HG02763 (cell line): Measurements from ENCODE around the gene CDH15.
A peak's percentile ranks its signal among the peaks of the same experiment; 100 is the strongest.

Source experiments
- ATAC-seq: cut with Tn5 transposase; IDR thresholded peaks from one replicate; pipeline ENCODE4 v1.9.1; 2021; ENCODE audit warnings: mild to moderate bottlenecking, moderate library complexity; ENCODE audit not compliant: unreplicated experiment

Gene CDH15

DNA sequence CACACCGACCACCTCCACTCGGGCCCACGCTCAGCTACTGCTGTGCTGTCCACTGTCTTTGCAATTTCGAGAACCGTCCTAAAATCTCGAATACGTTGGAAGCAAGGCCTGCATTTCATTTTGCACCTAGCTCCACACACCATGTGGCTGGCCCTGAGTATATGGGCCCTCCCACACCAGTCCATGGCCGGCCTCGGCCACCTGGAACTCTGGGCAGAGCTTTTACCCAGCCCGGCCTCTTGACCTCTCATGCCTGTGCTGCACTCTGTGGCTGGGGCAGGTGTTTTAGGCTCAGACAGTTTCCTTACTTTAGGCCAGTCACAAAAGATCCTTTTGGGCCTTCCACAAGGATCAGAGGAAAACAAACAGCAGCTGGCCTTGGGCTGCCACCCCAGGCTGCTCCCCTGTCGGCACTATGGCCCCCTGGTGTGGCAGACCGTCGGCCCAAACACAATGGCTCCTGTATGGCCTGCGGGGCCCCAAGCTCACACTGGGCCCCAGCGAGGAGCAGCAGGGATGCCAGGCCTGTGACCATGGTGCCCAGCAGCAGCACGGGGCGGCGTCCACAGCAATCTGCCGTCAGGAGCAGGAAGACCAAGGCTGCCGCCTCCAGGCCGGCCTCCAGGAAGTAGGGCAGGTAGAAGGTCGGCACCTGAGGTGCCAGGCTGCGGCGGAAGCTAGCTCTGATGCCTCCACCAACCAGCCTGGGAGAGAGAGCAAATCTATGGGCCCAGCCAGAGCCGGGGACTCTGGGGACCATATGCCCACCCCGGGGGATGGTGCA, 26.3 kb downstream of the CDH15 start:
- ATAC-seq: no peak

DNA sequence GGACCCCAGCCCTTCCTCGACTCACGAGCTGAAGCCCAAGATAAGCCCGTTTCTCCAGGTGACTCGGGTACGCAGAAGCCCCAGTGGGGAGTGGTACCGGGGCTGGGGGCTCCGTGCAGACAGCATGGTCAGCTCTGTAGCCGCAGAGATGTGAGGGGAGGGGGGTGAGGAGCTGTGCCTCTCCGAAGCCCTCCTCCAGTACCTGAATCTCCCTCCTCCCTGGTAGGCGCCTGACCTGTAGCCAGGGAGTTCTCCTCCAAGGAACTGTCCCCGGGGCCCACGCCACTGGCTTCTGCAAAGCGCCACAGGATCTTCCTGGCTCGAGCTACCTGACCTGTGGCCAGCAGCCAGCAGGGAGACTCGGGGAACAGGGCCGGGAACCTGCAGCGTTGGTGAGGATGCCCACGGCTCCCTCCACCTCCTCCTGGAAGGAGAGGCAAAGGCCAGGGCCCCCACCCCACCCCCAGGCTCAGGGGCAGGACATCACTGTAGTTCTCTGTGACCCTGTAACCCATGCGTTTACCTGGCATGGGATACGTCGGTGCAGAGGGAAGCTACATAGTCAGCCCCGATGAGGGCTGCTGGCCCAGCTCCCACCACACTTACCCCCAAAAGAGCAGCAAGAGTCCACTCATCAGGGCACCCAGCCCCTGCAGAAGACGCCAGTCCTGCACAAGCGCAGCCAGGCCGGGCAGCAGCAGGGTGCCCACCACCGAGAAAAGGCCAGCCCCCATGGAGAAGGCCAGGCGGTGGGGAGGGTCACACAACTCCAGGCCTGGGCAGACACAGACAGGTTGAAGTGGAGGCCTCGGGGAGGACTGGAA, 27.1 kb downstream of the CDH15 start:
- no peak for ATAC-seq

DNA sequence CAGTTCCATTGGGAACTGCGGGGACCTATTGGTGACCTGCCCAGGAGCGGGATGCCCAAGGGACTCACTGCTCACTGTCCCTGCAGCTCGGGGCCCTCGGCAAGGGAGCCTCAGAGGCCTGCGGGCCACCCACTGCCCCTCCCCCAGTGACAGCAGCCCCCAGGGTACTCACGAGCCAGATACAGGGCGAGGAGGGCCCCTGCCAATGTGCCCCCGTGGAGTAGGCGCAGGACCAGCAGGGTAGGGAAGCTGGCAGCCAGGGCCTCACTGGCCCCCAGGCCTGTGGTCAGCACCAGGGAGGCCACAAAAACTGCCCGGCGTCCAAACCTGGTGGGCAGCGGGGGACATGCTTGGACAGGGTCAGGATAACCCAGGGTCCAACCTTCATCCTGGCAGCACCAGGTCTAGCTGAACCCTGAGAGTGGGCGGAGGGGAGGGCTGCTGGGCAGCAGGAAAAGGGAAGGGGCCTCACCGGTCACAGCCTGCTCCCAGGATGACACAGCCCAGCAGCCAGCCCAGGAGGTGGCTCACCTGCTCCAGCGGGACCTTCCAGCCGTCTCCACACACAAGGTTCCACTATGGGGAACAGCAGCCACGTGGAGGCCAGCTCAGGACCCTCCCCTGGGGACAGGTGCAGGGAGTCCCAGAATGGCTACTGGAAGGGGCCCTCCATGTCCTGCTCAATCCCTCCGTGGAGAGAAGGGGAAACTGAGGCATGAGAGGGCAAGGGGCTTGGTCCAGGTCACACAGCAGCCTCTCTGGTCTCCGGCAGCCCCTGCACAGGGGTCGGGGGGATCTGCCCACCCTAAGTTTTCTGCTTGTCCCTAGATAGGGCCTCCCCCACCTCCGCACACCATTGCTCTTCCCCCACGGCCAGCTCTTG, 27.9 kb downstream of the CDH15 start:
- no peak for ATAC-seq

DNA sequence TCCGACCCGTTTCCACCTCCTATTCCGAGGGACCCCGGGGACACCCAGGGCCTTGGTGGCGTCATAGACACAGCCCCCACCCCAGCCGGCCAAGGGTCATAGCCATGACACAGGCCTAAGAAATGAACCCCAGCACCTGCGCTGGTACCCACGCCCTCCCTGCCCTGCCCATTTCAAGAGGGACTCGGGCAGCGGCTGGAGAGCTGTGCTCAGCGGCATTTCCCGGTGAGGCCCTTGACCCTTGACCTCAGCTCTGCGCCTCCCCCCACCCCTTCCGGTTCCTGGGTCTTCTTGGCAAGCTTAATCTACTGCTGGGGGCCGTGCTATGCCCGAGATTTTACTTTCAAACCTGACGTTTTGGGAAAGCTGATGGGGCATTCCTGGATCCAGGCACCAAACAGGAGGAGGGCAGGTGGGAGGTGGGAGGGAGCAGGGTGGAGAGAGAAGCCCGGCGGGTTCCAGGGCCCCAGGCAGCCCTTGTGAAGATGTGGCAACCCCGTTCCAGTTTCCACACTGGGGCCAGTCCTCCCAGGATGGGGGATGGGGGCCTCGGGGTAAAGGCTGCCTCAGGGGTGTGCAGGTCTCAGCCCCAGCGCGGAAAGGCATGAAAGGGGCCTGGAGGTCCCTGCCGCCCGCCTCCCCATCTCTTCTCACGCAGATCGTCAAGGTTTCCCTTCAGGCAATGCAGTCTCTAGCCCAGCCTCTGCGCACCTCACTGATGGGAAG, 28.7 kb downstream of the CDH15 start, which contains the start of gene SLC22A31:
TSS of gene SLC22A31 (minus strand) at position 414 of the 726 bp plus-strand sequence. CDS start at position 378, 36 bp downstream.
- no peak for ATAC-seq

DNA sequence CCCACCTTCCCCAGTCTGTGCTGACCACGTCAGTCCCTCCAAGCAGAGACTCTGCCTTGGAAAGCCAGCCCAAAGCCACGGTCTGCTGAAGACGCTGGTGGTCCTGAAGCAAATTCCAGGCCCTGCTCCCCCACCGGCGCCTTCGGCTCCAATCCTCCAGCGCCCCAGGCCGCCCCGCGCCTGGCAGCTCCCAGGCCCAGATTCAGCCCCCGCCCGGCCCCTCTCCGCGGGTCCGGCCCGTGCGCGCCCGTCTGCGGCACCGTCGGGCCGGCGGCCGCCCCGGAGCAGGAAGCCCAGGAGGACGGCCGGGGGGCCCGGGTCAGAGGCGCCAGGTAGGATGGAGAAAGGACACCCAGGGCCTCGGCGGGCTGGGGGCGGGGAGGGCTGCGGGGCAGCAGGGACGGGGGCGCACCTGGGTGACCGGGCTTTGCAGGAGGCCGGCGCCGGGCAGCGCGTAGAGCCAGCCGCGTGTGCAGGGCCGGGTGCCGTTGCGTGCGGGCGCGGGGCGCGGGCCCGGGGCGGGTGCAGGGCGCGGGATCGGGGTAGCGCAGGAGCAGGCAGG, 29.4 kb downstream of the CDH15 start:
- ATAC-seq: no peak

DNA sequence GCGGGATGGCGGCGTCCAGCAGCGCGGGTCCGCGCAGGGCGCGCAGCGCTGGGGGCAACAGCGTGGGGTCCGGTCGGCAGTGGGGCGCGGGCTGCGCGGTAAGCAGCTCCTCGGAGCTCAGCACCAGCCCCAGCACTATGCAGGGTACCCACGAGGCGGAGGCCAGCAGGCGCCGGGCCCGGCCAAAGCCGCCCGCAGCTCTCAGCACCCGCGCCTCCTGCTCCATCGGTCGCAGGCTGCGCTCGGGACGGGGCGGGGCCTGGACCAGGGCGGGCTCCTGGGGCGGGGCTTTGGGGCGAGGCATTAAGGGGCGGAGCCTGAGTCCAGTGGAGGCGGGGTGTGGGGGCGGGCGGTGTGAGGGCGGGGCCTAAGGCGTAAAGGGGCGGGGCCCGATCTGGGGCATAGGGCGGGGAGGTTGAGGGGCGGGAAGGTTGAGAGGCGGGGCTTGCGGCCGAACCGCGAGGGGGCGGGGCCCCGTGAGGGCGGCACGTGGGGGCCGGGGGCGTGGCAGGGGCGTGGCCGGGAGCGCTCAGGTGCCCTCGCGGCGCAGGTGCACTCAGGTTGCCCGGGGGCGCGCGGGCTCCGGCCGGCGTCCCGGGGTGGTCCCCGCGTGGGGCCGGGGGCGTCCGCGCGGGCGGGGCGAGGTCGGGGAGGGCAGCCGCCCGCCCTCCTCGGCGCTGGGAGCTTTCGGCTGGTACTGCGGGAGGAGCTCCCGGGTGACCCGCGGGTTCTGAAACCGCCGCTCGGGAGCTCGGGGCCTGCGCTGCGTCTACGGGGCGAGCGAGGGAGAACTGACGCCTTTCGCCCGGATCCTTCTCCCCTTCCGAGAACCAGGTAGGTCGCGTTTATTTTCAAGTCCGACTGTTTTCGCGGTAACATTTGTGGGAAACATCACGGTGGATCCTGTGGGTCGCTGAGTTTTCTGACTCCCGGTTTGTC, 30.2 kb downstream of the CDH15 start:
- no peak for ATAC-seq

DNA sequence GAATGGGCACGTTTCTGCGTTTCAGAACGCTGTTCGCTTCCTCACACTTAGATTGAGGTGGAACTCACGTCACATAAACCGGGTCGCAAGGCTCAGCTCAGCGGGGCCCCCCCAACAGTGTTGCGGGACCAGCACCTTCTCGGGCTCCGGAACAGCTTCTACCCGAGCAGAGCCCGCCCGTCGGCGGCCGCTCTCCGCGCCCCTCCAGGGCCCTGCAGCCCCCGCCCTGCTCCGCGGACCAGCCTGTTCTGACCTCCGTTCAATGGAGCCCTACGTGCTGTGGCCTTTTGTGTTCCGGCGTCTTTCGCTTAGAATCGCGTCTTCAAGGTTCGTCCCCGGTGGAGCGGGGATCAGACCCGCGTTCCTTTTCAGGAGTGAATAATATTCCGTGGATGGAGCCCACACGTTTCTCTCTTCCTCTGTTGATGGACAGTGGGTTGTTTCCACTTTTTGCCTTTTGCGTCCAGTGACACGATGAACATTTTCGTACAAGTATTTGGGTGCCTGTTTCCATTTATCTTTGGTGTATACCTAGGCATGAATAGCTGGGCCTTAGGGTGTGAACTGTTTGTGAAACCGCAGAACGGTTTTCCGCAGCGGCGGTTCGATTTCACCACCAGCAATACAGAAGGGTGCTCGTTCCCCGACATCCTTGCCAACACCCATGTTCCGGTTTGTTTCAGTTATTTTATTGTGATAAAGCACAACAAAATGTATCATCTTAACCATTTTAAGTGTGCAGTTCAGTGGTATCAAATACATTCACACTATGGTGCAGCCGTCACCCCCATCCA, 31.1 kb downstream of the CDH15 start:
- ATAC-seq: no peak

DNA sequence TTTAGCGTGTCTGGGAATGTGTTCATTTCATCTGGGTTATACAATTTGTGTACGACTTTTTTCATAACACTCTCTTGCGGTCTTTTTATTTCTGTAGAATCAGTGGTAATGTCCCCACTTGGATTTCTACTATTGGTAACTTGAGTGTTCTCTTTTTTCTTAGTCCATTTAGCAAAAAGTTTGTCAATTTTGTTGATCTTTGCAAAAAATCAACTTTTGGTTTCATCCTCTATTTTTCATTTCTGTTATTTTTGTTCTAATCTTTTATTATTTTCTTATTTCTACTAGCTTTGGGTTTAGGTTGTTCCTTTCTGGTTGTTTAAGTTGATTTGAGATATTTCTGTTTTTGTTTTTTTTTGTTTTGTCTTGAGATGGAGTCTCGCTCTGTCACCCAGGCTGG, 36.4 kb downstream of the CDH15 start:
- ATAC-seq: no peak

DNA sequence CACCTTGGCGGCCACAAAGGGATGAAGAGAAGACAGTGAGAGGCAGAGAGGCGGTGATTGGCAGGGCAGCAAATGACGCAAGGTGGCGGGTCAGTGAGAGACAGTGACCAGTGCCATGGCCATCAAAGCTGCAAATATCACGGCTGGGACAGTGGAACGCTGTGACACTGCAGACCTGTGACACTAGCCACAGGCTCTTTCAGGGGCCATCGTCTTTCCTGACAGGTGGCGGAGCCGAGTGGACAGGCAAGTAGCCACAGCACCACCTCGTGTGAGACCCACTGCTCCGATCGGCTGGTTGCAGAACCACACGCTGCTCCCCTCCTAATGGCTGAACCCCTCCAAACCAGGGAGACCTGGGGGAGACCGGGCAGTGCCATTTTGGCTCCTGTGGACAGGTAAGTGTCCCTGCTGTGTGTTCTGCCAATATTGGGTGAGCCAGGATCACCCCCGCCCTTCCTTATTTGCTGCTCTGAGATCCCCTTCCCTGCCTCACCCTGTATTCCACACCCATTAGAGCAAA, 38.0 kb downstream of the CDH15 start:
- ATAC-seq: no peak

DNA sequence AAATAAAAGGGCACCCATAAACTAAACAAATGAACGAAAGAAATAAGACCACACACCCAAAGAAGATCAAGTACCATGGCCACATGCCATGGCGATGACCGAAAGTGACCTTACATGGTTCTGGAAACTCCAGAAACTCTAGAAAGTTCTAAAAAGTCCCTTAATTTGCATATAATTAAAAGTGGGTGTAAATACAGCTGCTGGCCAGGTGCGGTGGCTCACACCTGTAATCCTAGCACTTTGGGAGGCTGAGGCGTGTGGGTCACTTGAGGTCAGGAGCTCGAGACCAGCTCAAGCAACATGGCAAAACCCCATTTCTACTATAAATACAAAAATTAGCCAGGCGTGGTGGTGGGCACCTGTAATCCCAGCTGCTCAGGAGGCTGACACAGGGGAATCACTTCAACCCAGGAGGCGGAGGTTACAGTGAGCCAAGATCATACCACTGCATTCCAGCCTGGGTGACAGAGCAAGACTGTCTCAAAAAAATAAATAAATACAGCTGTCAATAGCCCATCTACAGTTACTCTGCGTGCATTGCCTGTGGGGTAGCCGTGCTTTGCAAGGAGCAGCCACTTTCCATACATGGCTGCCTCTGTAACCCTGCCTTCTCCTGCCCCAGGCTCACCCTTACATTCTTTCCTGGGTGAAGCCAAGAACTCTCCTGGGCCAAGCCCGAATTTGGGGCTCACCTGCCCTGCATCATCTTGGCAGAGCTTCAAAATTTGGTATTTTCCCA, 38.8 kb downstream of the CDH15 start:
- ATAC-seq: no peak

DNA sequence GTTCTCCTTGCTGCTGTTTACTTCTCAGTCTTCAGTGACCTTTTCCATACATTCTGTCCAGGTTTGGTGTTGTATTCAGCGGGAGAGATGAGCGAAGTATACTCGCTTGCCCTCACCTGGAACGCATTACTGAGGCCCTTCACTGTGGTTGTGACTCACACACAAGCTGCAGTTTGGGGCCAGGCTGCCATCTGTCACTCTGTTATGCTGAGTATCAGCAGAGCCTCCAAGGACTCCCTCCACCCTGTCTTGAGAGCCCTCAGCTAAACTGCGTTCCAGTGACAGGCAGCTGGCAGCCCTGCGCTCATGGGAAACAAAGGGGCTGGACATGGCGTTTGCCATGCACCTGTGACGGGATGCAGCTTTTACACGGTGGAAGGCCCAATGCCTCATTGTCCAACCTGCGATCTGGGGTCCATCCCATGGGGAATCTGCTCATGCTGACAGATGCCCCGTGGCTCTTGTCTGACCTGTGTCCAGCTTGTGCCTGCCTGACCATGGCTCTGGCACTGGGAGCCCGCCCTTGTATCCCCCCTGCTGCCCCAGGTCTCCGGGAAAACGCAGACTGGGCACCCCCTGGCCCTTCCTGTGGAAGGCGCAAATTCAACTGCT, 39.5 kb downstream of the CDH15 start:
- ATAC-seq: no peak

DNA sequence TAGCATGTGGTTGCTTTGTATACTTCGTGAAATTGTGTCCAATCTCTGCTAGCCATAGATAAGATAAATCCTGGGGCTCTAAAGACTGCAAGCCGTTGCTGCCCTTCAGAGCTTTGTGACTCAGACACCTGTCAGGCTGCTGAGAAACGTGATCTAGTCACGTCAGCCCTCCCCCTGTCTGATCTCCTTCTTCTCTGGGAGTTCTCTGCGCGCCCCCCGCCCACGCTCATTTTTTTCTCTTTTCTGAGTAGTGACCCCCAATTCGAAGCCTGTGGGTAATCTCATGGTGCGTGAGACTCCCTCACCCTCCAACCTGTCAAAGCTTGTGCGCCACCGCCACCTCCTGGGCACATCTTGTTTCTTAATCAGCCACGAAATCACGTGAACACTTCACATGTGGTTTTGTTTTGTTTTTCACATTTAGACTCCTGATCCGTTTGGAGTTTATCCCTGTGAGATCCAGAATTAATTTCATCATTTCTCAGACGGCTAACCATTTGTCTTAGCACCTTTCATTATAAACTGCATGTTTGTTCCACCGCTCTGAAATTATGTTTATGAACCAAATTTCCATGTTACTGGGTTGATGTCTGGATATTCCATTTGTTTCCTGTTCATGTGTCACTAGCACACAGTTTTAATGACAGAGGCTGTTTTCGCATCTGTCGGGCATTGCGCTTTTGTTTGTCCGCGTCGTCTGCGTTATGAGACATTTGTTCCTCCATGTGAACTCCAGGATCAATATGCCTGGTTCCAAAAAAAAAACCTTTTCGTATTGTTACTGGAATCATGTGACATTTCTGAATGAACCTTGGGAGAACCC, 45.0 kb downstream of the CDH15 start:
- no peak for ATAC-seq

DNA sequence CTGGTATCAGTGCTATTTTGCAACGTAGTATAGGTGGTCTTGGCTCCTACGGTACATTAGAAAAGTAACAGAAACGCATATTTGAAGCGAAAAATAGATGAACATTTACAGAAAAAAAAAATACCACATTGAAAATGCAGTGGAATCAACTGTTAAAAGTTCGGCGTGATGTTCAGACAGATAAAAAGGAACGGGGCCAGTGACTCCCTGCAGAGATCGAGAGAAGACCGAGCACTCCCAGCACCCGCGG, 45.5 kb downstream of the CDH15 start:
- no peak for ATAC-seq

DNA sequence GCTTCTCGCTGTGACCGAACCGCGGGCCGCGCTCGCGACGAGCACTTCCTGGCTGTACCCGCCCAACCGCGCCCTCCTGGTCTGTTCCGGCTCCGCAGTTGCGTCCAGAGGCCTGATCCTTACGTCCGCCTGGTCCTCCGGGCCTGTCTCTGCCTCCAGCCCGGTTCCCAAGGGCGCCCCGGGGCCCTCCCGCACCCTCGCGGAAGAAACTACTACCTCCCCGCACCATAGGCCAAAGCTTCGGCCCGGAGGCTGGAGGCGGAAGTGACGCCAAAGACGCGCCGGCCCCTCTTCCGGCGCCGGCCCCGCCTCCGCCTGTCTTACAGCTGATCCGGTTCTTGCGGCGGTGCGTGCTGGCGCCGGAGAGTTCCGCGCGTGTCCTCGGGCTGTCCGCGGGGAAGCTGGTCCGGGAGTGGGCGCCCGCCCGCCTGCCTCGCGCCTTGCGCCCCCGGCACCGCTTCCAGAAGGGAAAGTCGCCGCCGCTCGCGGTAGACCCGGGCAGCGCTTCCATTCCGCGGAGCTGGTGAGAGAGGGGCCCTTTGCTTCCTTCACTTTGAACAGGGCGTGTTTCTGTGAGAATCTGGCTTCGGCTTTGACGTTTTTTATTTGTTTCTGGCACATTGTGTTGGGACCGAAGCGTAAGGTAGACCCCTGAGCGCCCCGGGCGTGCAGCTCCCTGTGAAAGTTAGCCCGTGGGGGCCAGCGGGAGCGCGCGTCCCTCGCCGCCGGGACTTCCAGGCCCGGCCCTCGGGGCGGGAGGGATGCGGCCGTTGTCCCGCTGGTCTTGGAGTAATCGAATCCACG, 46.0 kb downstream of the CDH15 start, which contains the start of gene ZNF778:
TSS of gene ZNF778 (plus strand) at position 316 of the 804 bp plus-strand sequence. CDS start 3,425 bp downstream, outside the sequence.
- ATAC-seq: peak; percentile 84

DNA sequence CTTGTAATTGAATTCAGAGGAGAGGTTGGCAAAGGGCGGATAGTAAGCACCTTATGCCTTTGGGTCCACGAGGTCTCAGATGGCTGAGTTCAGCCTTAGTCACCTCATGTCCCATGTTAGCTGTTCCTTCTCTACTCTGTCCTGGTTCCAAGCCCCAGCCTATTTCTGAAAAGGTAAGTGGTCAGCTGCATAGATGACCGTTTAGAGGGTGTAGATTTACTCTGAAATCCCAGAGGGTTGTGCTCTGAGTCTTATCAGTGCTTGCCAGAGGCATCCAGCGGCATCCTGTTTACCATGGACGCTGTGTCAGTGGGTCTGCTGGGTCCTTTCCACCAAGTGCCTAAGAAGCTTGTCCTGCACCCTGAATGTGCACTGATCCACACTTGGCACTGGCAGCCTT, 47.8 kb downstream of the CDH15 start:
- no peak for ATAC-seq
